Measurements from ENCODE around the gene OAF.
"Not testable (repeated sequence)": the region's sequence is repeated elsewhere in the genome, so short reads cannot be mapped to it uniquely, and the experiment has no call there.

The OAF gene

GRCh38 chr11:120259988-120260565 lies 49.2 kb downstream of the OAF start:
- Histone ChIP-seq H3K4me1 (ENCODE audit: control insufficient read depth, insufficient read depth, low read length) (peaks cover 33% of the 10 kb centered on the region), H3K4me3 (ENCODE audit: low read depth, low read length) (no peak overlapping the region), H3K36me3 (ENCODE audit: control insufficient read depth, insufficient read depth, low read length) (no peaks in the 10 kb centered on the region), H3K27ac (ENCODE audit: low read depth, low read length) (no peak overlapping the region), H3K9me3 (ENCODE audit: control insufficient read depth, insufficient read depth, low read depth, low read length) (no peaks in the 10 kb centered on the region), H3K9ac (ENCODE audit: low read length) (no peak overlapping the region), H3K27me3 (ENCODE audit: control insufficient read depth, insufficient read depth, low read length) (peaks cover 11% of the 10 kb centered on the region)

- Histone ChIP-seq H3K4me3 (ENCODE audit: low read depth, low read length) (no peak overlapping the region), H3K9me3 (ENCODE audit: control insufficient read depth, insufficient read depth, low read depth, low read length) (no peaks in the 10 kb centered on the region), H3K27ac (ENCODE audit: low read depth, low read length) (no peak overlapping the region), H3K27me3 (ENCODE audit: control insufficient read depth, insufficient read depth, low read length) (peaks cover 10% of the 10 kb centered on the region), H3K36me3 (ENCODE audit: control insufficient read depth, insufficient read depth, low read length) (no peaks in the 10 kb centered on the region), H3K9ac (ENCODE audit: low read length) (no peak overlapping the region), H3K4me1 (ENCODE audit: control insufficient read depth, insufficient read depth, low read length) (peaks cover 31% of the 10 kb centered on the region)
Measured at GRCh38 chr11:120260616-120261015, 49.8 kb downstream of the OAF start.

- no peak overlapping the region for H3K9ac ChIP-seq (ENCODE audit: low read length)
- peaks cover 31% of the 10 kb centered on the region for H3K4me1 ChIP-seq (ENCODE audit: control insufficient read depth, insufficient read depth, low read length)
- no peaks in the 10 kb centered on the region for H3K36me3 ChIP-seq (ENCODE audit: control insufficient read depth, insufficient read depth, low read length)
- H3K4me3 ChIP-seq (ENCODE audit: low read depth, low read length): no peak overlapping the region
- H3K27me3 ChIP-seq (ENCODE audit: control insufficient read depth, insufficient read depth, low read length): peaks cover 3% of the 10 kb centered on the region; the same call in 1 of the 2 replicates
- no peak overlapping the region for H3K27ac ChIP-seq (ENCODE audit: low read depth, low read length)
- H3K9me3 ChIP-seq (ENCODE audit: control insufficient read depth, insufficient read depth, low read depth, low read length): no peaks in the 10 kb centered on the region
Measured at GRCh38 chr11:120261321-120261720, 50.5 kb downstream of the OAF start.

- Histone ChIP-seq H3K36me3 (ENCODE audit: control insufficient read depth, insufficient read depth, low read length) (no peaks in the 10 kb centered on the region), H3K9ac (ENCODE audit: low read length) (no peak overlapping the region), H3K4me3 (ENCODE audit: low read depth, low read length) (no peak overlapping the region), H3K9me3 (ENCODE audit: control insufficient read depth, insufficient read depth, low read depth, low read length) (no peaks in the 10 kb centered on the region), H3K27me3 (ENCODE audit: control insufficient read depth, insufficient read depth, low read length) (no peaks in the 10 kb centered on the region), H3K27ac (ENCODE audit: low read depth, low read length) (no peak overlapping the region), H3K4me1 (ENCODE audit: control insufficient read depth, insufficient read depth, low read length) (peaks cover 27% of the 10 kb centered on the region)
Measured at GRCh38 chr11:120261931-120262330, 51.1 kb downstream of the OAF start.

GRCh38 chr11:120267319-120267718 lies 56.5 kb downstream of the OAF start:
- H3K4me1 ChIP-seq (ENCODE audit: control insufficient read depth, insufficient read depth, low read length): peaks cover 9% of the 10 kb centered on the region; the same call in 1 of the 2 replicates

GRCh38 chr11:120268686-120269085 lies 57.9 kb downstream of the OAF start:
- Histone ChIP-seq H3K27ac (ENCODE audit: low read depth, low read length) (no peak overlapping the region), H3K27me3 (ENCODE audit: control insufficient read depth, insufficient read depth, low read length) (no peaks in the 10 kb centered on the region), H3K9ac (ENCODE audit: low read length) (no peak overlapping the region), H3K9me3 (ENCODE audit: control insufficient read depth, insufficient read depth, low read depth, low read length) (no peaks in the 10 kb centered on the region), H3K4me3 (ENCODE audit: low read depth, low read length) (no peak overlapping the region), H3K36me3 (ENCODE audit: control insufficient read depth, insufficient read depth, low read length) (no peaks in the 10 kb centered on the region), H3K4me1 (ENCODE audit: control insufficient read depth, insufficient read depth, low read length) (peaks cover 9% of the 10 kb centered on the region; the same call in 1 of the 2 replicates)

More at GRCh38 chr11:120267319-120267718, 56.5 kb downstream of the OAF start:
- H3K27me3 ChIP-seq (ENCODE audit: control insufficient read depth, insufficient read depth, low read length): no peaks in the 10 kb centered on the region
- no peak overlapping the region for H3K27ac ChIP-seq (ENCODE audit: low read depth, low read length)
- H3K4me3 ChIP-seq (ENCODE audit: low read depth, low read length): no peak overlapping the region
- no peaks in the 10 kb centered on the region for H3K9me3 ChIP-seq (ENCODE audit: control insufficient read depth, insufficient read depth, low read depth, low read length)
- no peaks in the 10 kb centered on the region for H3K36me3 ChIP-seq (ENCODE audit: control insufficient read depth, insufficient read depth, low read length)
- H3K9ac ChIP-seq (ENCODE audit: low read length): no peak overlapping the region

GRCh38 chr11:120270386-120270785 lies 59.6 kb downstream of the OAF start:
- H3K27me3 ChIP-seq (ENCODE audit: control insufficient read depth, insufficient read depth, low read length): peaks cover 3% of the 10 kb centered on the region; the same call in 1 of the 2 replicates
- H3K27ac ChIP-seq (ENCODE audit: low read depth, low read length): no peak overlapping the region
- H3K36me3 ChIP-seq (ENCODE audit: control insufficient read depth, insufficient read depth, low read length): no peaks in the 10 kb centered on the region
- no peak overlapping the region for H3K9ac ChIP-seq (ENCODE audit: low read length)
- H3K4me3 ChIP-seq (ENCODE audit: low read depth, low read length): no peak overlapping the region
- peaks cover 9% of the 10 kb centered on the region; the same call in 1 of the 2 replicates for H3K4me1 ChIP-seq (ENCODE audit: control insufficient read depth, insufficient read depth, low read length)
- no peaks in the 10 kb centered on the region for H3K9me3 ChIP-seq (ENCODE audit: control insufficient read depth, insufficient read depth, low read depth, low read length)

GRCh38 chr11:120271672-120272071 lies 60.8 kb downstream of the OAF start:
- Histone ChIP-seq H3K36me3 (ENCODE audit: control insufficient read depth, insufficient read depth, low read length) (no peaks in the 10 kb centered on the region), H3K9me3 (ENCODE audit: control insufficient read depth, insufficient read depth, low read depth, low read length) (no peaks in the 10 kb centered on the region), H3K27ac (ENCODE audit: low read depth, low read length) (no peak overlapping the region), H3K4me1 (ENCODE audit: control insufficient read depth, insufficient read depth, low read length) (no peaks in the 10 kb centered on the region), H3K27me3 (ENCODE audit: control insufficient read depth, insufficient read depth, low read length) (peaks cover 4% of the 10 kb centered on the region; the same call in 1 of the 2 replicates), H3K4me3 (ENCODE audit: low read depth, low read length) (no peak overlapping the region), H3K9ac (ENCODE audit: low read length) (no peak overlapping the region)

GRCh38 chr11:120272303-120272702 lies 61.5 kb downstream of the OAF start:
- no peaks in the 10 kb centered on the region for H3K36me3 ChIP-seq (ENCODE audit: control insufficient read depth, insufficient read depth, low read length)
- no peak overlapping the region for H3K9ac ChIP-seq (ENCODE audit: low read length)

GRCh38 chr11:120273432-120273831 lies 62.6 kb downstream of the OAF start:
- Histone ChIP-seq H3K9me3 (ENCODE audit: control insufficient read depth, insufficient read depth, low read depth, low read length) (no peaks in the 10 kb centered on the region), H3K27me3 (ENCODE audit: control insufficient read depth, insufficient read depth, low read length) (peaks cover 4% of the 10 kb centered on the region; the same call in 1 of the 2 replicates), H3K4me1 (ENCODE audit: control insufficient read depth, insufficient read depth, low read length) (no peaks in the 10 kb centered on the region), H3K9ac (ENCODE audit: low read length) (no peak overlapping the region), H3K27ac (ENCODE audit: low read depth, low read length) (no peak overlapping the region), H3K36me3 (ENCODE audit: control insufficient read depth, insufficient read depth, low read length) (no peaks in the 10 kb centered on the region), H3K4me3 (ENCODE audit: low read depth, low read length) (no peak overlapping the region)

More at GRCh38 chr11:120272303-120272702, 61.5 kb downstream of the OAF start:
- H3K4me3 ChIP-seq (ENCODE audit: low read depth, low read length): no peak overlapping the region
- peaks cover 4% of the 10 kb centered on the region; the same call in 1 of the 2 replicates for H3K27me3 ChIP-seq (ENCODE audit: control insufficient read depth, insufficient read depth, low read length)
- H3K9me3 ChIP-seq (ENCODE audit: control insufficient read depth, insufficient read depth, low read depth, low read length): no peaks in the 10 kb centered on the region
- no peaks in the 10 kb centered on the region for H3K4me1 ChIP-seq (ENCODE audit: control insufficient read depth, insufficient read depth, low read length)
- no peak overlapping the region for H3K27ac ChIP-seq (ENCODE audit: low read depth, low read length)

GRCh38 chr11:120273956-120274355 lies 63.1 kb downstream of the OAF start:
- not testable (repeated sequence) for H3K4me3 ChIP-seq (ENCODE audit: low read depth, low read length); H3K27ac ChIP-seq (ENCODE audit: low read depth, low read length); H3K27me3 ChIP-seq (ENCODE audit: control insufficient read depth, insufficient read depth, low read length); H3K36me3 ChIP-seq (ENCODE audit: control insufficient read depth, insufficient read depth, low read length); H3K9ac ChIP-seq (ENCODE audit: low read length); H3K9me3 ChIP-seq (ENCODE audit: control insufficient read depth, insufficient read depth, low read depth, low read length); H3K4me1 ChIP-seq (ENCODE audit: control insufficient read depth, insufficient read depth, low read length)

All from HUES6 (cell line).